IMR-90 (cell line): ENCODE results near the gene CALHM1. TPM values are rescaled to one million over a fixed set of nuclear protein-coding genes. Genes with fewer than 3 reads are reported as not detected.

Source experiments
- ATAC-seq: fragments of 200-7000 bp; cut with Tn5 transposase; 2 replicates; pipeline ENCODE4 v1.9.1; 2020; ENCODE audit warnings: low read depth, mild to moderate bottlenecking, moderate library complexity
- BruUV-seq: library from RNA; stranded (reverse); fragments of 400-500 nt; replicated peaks from 2 replicates; lab custom pipeline; 2021; lab: Mats Ljungman, UMichigan
- CTCF ChIA-PET: fragments of 300-600 bp; formaldehyde crosslinking; extraction: SDS; loops from one replicate; lab custom pipeline; 2021; ENCODE audit warnings: antibody characterized with exemption; lab: Yijun Ruan, JAX
- POLR2A ChIA-PET: fragments of 300-600 bp; sonication (Branson Sonifier 250); formaldehyde crosslinking; loops from one replicate; lab custom pipeline; 2022; ENCODE audit warnings: antibody characterized with exemption; ENCODE audit not compliant: unreplicated experiment; lab: Charles Lee
- DNase-seq: peaks from one replicate; pipeline ENCODE4 v3.0.0; 2013
- H2AFZ ChIP-seq: replicated peaks from 2 replicates; pipeline ENCODE3; 2013; ENCODE audit warnings: low read length, mild to moderate bottlenecking; ENCODE audit not compliant: poor library complexity
- H2AK5ac ChIP-seq: 2 replicates; pipeline ENCODE4 v1.6.1; 2013; ENCODE audit warnings: low read depth, low read length, inconsistent platforms
- H2AK9ac ChIP-seq: replicated peaks from 2 replicates; pipeline ENCODE3; 2013; ENCODE audit warnings: mild to moderate bottlenecking, low read depth, low read length, moderate library complexity; ENCODE audit not compliant: poor library complexity
- H2BK120ac ChIP-seq: 2 replicates; pipeline ENCODE4 v1.6.1; 2013; ENCODE audit warnings: low read depth, low read length, inconsistent platforms
- H2BK15ac ChIP-seq: 3 replicates; pipeline ENCODE4 v1.6.1; 2013; ENCODE audit warnings: low read depth, low read length, inconsistent platforms
- H2BK20ac ChIP-seq: 2 replicates; pipeline ENCODE4 v1.6.1; 2013; ENCODE audit warnings: low read depth, mild to moderate bottlenecking, inconsistent platforms, low read length, moderate library complexity
- H2BK5ac ChIP-seq: 2 replicates; pipeline ENCODE4 v1.6.1; 2013; ENCODE audit warnings: mild to moderate bottlenecking, low read depth, low read length, inconsistent platforms; ENCODE audit not compliant: poor library complexity, severe bottlenecking
- H3K14ac ChIP-seq: replicated peaks from 2 replicates; pipeline ENCODE4 v1.6.1; 2013; ENCODE audit warnings: low read depth, low read length, inconsistent platforms
- H3K18ac ChIP-seq: 2 replicates; pipeline ENCODE4 v1.6.1; 2013; ENCODE audit warnings: low read depth, low read length, control low read depth
- H3K23ac ChIP-seq: 2 replicates; pipeline ENCODE4 v1.6.1; 2013; ENCODE audit warnings: low read depth, low read length, inconsistent platforms
- H3K27ac ChIP-seq: 2 replicates; pipeline ENCODE4 v1.5.1; 2013; ENCODE audit warnings: mild to moderate bottlenecking, control low read depth, low read length; ENCODE audit not compliant: insufficient read depth
- H3K27me3 ChIP-seq: 2 replicates; pipeline ENCODE4 v1.6.1; 2013; ENCODE audit warnings: low read length; ENCODE audit not compliant: control insufficient read depth, insufficient read depth
- H3K36me3 ChIP-seq: 2 replicates; pipeline ENCODE4 v1.6.1; 2013; ENCODE audit warnings: low read length, mixed read lengths; ENCODE audit not compliant: control insufficient read depth, insufficient read depth
- H3K4ac ChIP-seq: 2 replicates; pipeline ENCODE4 v1.6.1; 2013; ENCODE audit warnings: low read depth, low read length, inconsistent platforms
- H3K4me1 ChIP-seq: 2 replicates; pipeline ENCODE4 v1.6.1; 2013; ENCODE audit warnings: low read length, mixed read lengths; ENCODE audit not compliant: control insufficient read depth, insufficient read depth
- H3K4me2 ChIP-seq: 2 replicates; pipeline ENCODE4 v1.6.1; 2013; ENCODE audit warnings: low read depth, mild to moderate bottlenecking, control low read depth, low read length, moderate library complexity
- H3K4me3 ChIP-seq: 2 replicates; pipeline ENCODE4 v1.5.1; 2013; ENCODE audit warnings: low read depth, mild to moderate bottlenecking, control low read depth, low read length, moderate library complexity; ENCODE audit not compliant: insufficient read depth
- H3K56ac ChIP-seq: 2 replicates; pipeline ENCODE4 v1.6.1; 2013; ENCODE audit warnings: low read length, inconsistent platforms; ENCODE audit not compliant: insufficient read depth; ENCODE audit errors: extremely low read depth
- H3K79me1 ChIP-seq, 2 experiments: 2 replicates each; pipeline ENCODE4 v1.6.1; 2013; ENCODE audit warnings: low read length in 2 of 2, inconsistent platforms in 1 of 2, low read depth in 1 of 2
- H3K9ac ChIP-seq: 2 replicates; pipeline ENCODE4 v1.6.1; 2013; ENCODE audit warnings: low read depth, low read length, control low read depth
- H3K9me1 ChIP-seq: 2 replicates; pipeline ENCODE4 v1.6.1; 2013; ENCODE audit warnings: low read length, inconsistent platforms; ENCODE audit not compliant: insufficient read depth
- H3K9me3 ChIP-seq: 2 replicates; pipeline ENCODE4 v1.6.1; 2013; ENCODE audit warnings: low read length; ENCODE audit not compliant: control insufficient read depth, insufficient read depth
- H4K20me1 ChIP-seq: 2 replicates; pipeline ENCODE4 v1.6.1; 2013; ENCODE audit warnings: low read length, inconsistent platforms; ENCODE audit not compliant: insufficient read depth
- H4K5ac ChIP-seq: 2 replicates; pipeline ENCODE4 v1.6.1; 2013; ENCODE audit warnings: mild to moderate bottlenecking, low read depth, low read length, control low read depth
- H4K8ac ChIP-seq, 2 experiments: 2 replicates each; pipeline ENCODE4 v1.6.1; 2013; ENCODE audit warnings: low read depth in 2 of 2, low read length in 2 of 2, control low read depth in 1 of 2, inconsistent platforms in 1 of 2
- H4K91ac ChIP-seq: 2 replicates; pipeline ENCODE4 v1.6.1; 2013; ENCODE audit warnings: low read depth, low read length, inconsistent platforms; ENCODE audit not compliant: insufficient read depth
- FOS ChIP-seq: fragments of 150-350 bp; IDR thresholded peaks from 2 replicates; pipeline ENCODE4 v1.6.1; 2016; ENCODE audit warnings: low read depth, low read length
- RAD21 ChIP-seq: IDR thresholded peaks from 2 replicates; pipeline ENCODE4 v1.6.1; 2012; ENCODE audit warnings: low read length, improper control_type of control experiment
- RFX5 ChIP-seq: IDR thresholded peaks from 2 replicates; pipeline ENCODE4 v1.8.0; 2012; ENCODE audit warnings: low read depth, mild to moderate bottlenecking, low read length, moderate library complexity
- WGBS, 2 experiments: methylation state at CpG; one replicate each; pipeline versions ENCODE4 v1.1.5 to v1.1.7; 2013; ENCODE audit warnings: missing lambda C conversion rate in 2 of 2; ENCODE audit not compliant: insufficient read length in 1 of 2; ENCODE audit errors: extremely low coverage in 2 of 2; 5-methylcytosine and 5-hydroxymethylcytosine counted together
- dilution Hi-C: fragments of 300-500 bp; cut with HindIII; formaldehyde crosslinking; loops from one replicate; pipeline ENCODE4 v1.14.3; 2018; ENCODE audit warnings: low sequenced_read_pairs; ENCODE audit not compliant: unreplicated experiment
- in situ Hi-C: fragments of 300-500 bp; cut with MboI; formaldehyde crosslinking; loops from 3 replicates; pipeline ENCODE4 v1.14.3; 2019; ENCODE audit warnings: low sequenced_read_pairs, inconsistent platforms, mixed read lengths
- intact Hi-C: fragments of 100-400 bp; cut with micrococcal nuclease; formaldehyde crosslinking; loops from 2 replicates; pipeline ENCODE4 v1.10.0; 2022
- polyA plus RNA-seq, 3 experiments: library from polyadenylated mRNA; depleted of rRNA; stranded (reverse); fragments of >200 nt; gene quantifications; 2 replicates each; pipeline ENCODE4 v1.2.3, GENCODE V29; 2012; ENCODE audit warnings: low replicate concordance in 1 of 3
- total RNA-seq: library from RNA; depleted of rRNA; stranded (reverse); fragments of >200 nt; gene quantifications from 2 replicates; pipeline ENCODE4 v1.2.3, GENCODE V29; 2012

Gene CALHM1
- total and polyA plus RNA-seq, 2 of the 4 experiments (the other 2 are of a cell fraction): not detected

GRCh38 chr10:103463499-103463898 lies 4.8 kb upstream of the CALHM1 start:
- Histone ChIP-seq H3K14ac (no peak overlapping the region), H2BK15ac (no peak overlapping the region), H3K27me3 (peaks cover 33% of the 10 kb centered on the region), H3K56ac (no peak overlapping the region), H3K23ac (no peak overlapping the region), H4K91ac (no peak overlapping the region), H2AK9ac (no peak overlapping the region), H2AFZ (no peak overlapping the region), H3K4me3 (no peak overlapping the region), H3K36me3 (no peaks in the 10 kb centered on the region), H3K9me3 (no peaks in the 10 kb centered on the region), H3K9me1 (no peaks in the 10 kb centered on the region; the same call in 1 of the 2 replicates), H4K20me1 (no peaks in the 10 kb centered on the region), H4K5ac (no peak overlapping the region), H3K4me1 (no peaks in the 10 kb centered on the region), H3K18ac (no peak overlapping the region), H3K79me1 (no peaks in the 10 kb centered on the region), H3K27ac (no peak overlapping the region), H3K9ac (no peak overlapping the region), H3K4ac (no peak overlapping the region), H3K4me2 (no peak overlapping the region), H2AK5ac (no peak overlapping the region), H2BK120ac (no peak overlapping the region), H2BK5ac (no peak overlapping the region), H4K8ac (no peak overlapping the region), H2BK20ac (no peak overlapping the region)
- BruUV-seq: no TSS peak
- ATAC-seq: peak; percentile 46
- WGBS, 2 experiments: no CpG with 5 or more reads among the region's 4 CpGs
- TF ChIP-seq RFX5 (no peak), RAD21 (no peak), FOS (no peak)
- POLR2A ChIA-PET: no interaction called here
- intact Hi-C loops: no loop called here
- in situ Hi-C loops: no loop called here
- dilution Hi-C loops: no loop called here
- no peak for DNase-seq
- CTCF ChIA-PET: interaction anchor here (0.6 kb wide), 1 partner anchor 102 kb away, joined by 3 read pairs; no protein-coding TSS in a partner anchor
